ENCODE measurements around the gene SNTG2. TPM values are rescaled to one million over a fixed set of nuclear protein-coding genes. Genes with fewer than 3 reads are reported as not detected.

SNTG2 gene
- total RNA-seq, 1 experiment from 2014 or later, result not detected

GRCh38 chr2:949384-950079 lies 1.1 kb upstream of the SNTG2 start:
- H3K36me3 Mint-ChIP-seq (ENCODE audit: insufficient read depth, unreplicated experiment), result no peaks in the 10 kb centered on the region
- no peak overlapping the region for H3K27ac Mint-ChIP-seq (ENCODE audit: unreplicated experiment)
- TF ChIP-seq CTCF (IDR thresholded peaks at IDR 0.05; ENCODE audit: insufficient read depth in 1 of 2, low read depth in 1 of 2, low read length in 1 of 2, severe bottlenecking in 1 of 2, unreplicated experiment in 1 of 2), result no peak
- DNase-seq, result no peak
- Histone ChIP-seq H3K4me3 (ENCODE audit: low read depth, low read length) (no peak overlapping the region), H3K36me3 (ENCODE audit: control insufficient read depth, insufficient read depth, low read length) (no peaks in the 10 kb centered on the region), H3K27me3 (replicated peaks; ENCODE audit: control insufficient read depth, insufficient read depth, low read length) (no peaks in the 10 kb centered on the region), H3K4me1 (peaks cover 6% of the 10 kb centered on the region; the same call in 1 of the 2 replicates), H3K9me3 (no peaks in the 10 kb centered on the region; the same call in 1 of the 2 replicates)
- peaks cover 8% of the 10 kb centered on the region for H3K9me3 Mint-ChIP-seq (ENCODE audit: unreplicated experiment)
- ChIA-PET CTCF (no interaction called here), POLR2A (no interaction called here)
- H3K4me1 Mint-ChIP-seq (ENCODE audit: low read depth, unreplicated experiment), result no peaks in the 10 kb centered on the region
- no TSS peak for BruUV-seq (replicated peaks)
- intact Hi-C loops (cut with micrococcal nuclease; ENCODE audit: unreplicated experiment), result loop anchor here (10.0 kb wide), 1 partner anchor 815 kb away; no protein-coding TSS in a partner anchor
- no peaks in the 10 kb centered on the region for H3K27me3 Mint-ChIP-seq (ENCODE audit: insufficient read depth, unreplicated experiment)
- no peak overlapping the region for H3K4me3 Mint-ChIP-seq (ENCODE audit: unreplicated experiment)

- Histone ChIP-seq H3K27me3 (replicated peaks; ENCODE audit: control insufficient read depth, insufficient read depth, low read length) (no peaks in the 10 kb centered on the region), H3K4me3 (ENCODE audit: low read depth, low read length) (no peak overlapping the region), H3K36me3 (ENCODE audit: control insufficient read depth, insufficient read depth, low read length) (no peaks in the 10 kb centered on the region), H3K4me1 (peaks cover 6% of the 10 kb centered on the region; the same call in 1 of the 2 replicates), H3K9me3 (no peaks in the 10 kb centered on the region)
- DNase-seq, result no peak
- H3K9me3 Mint-ChIP-seq (ENCODE audit: unreplicated experiment), result no peaks in the 10 kb centered on the region
- POLR2A ChIA-PET, result no interaction called here
- BruUV-seq (replicated peaks), result no TSS peak
- H3K36me3 Mint-ChIP-seq (ENCODE audit: insufficient read depth, unreplicated experiment), result no peaks in the 10 kb centered on the region
- no peaks in the 10 kb centered on the region for H3K27me3 Mint-ChIP-seq (ENCODE audit: insufficient read depth, unreplicated experiment)
- intact Hi-C loops (cut with micrococcal nuclease; ENCODE audit: unreplicated experiment), result loop anchor here (10.0 kb wide), 1 partner anchor 813 kb away; no protein-coding TSS in a partner anchor
- H3K4me3 Mint-ChIP-seq (ENCODE audit: unreplicated experiment), result no peak overlapping the region
- no peak for TF ChIP-seq CTCF (IDR thresholded peaks at IDR 0.05; ENCODE audit: insufficient read depth in 1 of 2, low read depth in 1 of 2, low read length in 1 of 2, severe bottlenecking in 1 of 2, unreplicated experiment in 1 of 2)
- no peak overlapping the region for H3K27ac Mint-ChIP-seq (ENCODE audit: unreplicated experiment)
- CTCF ChIA-PET, result no interaction called here
- no peaks in the 10 kb centered on the region for H3K4me1 Mint-ChIP-seq (ENCODE audit: low read depth, unreplicated experiment)
Measured at GRCh38 chr2:951224-952006, 766 bp downstream of the SNTG2 start.

GRCh38 chr2:953408-953807 lies 2.8 kb downstream of the SNTG2 start:
- Histone ChIP-seq H3K36me3 (ENCODE audit: control insufficient read depth, insufficient read depth, low read length) (no peaks in the 10 kb centered on the region), H3K27me3 (replicated peaks; ENCODE audit: control insufficient read depth, insufficient read depth, low read length) (no peaks in the 10 kb centered on the region), H3K9me3 (no peaks in the 10 kb centered on the region), H3K4me1 (peaks cover 6% of the 10 kb centered on the region; the same call in 1 of the 2 replicates), H3K4me3 (ENCODE audit: low read depth, low read length) (no peak overlapping the region)
- Mint-ChIP-seq H3K9me3 (ENCODE audit: unreplicated experiment) (no peaks in the 10 kb centered on the region), H3K4me3 (ENCODE audit: unreplicated experiment) (no peak overlapping the region), H3K4me1 (ENCODE audit: low read depth, unreplicated experiment) (no peaks in the 10 kb centered on the region), H3K27me3 (ENCODE audit: insufficient read depth, unreplicated experiment) (peaks cover 2% of the 10 kb centered on the region), H3K36me3 (ENCODE audit: insufficient read depth, unreplicated experiment) (no peaks in the 10 kb centered on the region), H3K27ac (ENCODE audit: unreplicated experiment) (no peak overlapping the region)
- no peak for TF ChIP-seq CTCF (IDR thresholded peaks at IDR 0.05; ENCODE audit: insufficient read depth in 1 of 2, low read depth in 1 of 2, low read length in 1 of 2, severe bottlenecking in 1 of 2, unreplicated experiment in 1 of 2)
- ChIA-PET CTCF (no interaction called here), POLR2A (no interaction called here)
- intact Hi-C loops (cut with micrococcal nuclease; ENCODE audit: unreplicated experiment), result loop anchor here (10.0 kb wide), 1 partner anchor 811 kb away; no protein-coding TSS in a partner anchor
- BruUV-seq (replicated peaks), result no TSS peak
- DNase-seq, result no peak
